Glutamatergic neuron (in vitro differentiated cells): Measurements from ENCODE around the gene CRYBG3. TPM values are rescaled to one million over a fixed set of nuclear protein-coding genes. Genes with fewer than 3 reads are reported as not detected.

Experiments used
- DNase-seq: peaks from one replicate; pipeline ENCODE4 v3.0.0; 2022
- H3K27ac Mint-ChIP-seq: one replicate; pipeline ENCODE4 v1.8.0; 2020; ENCODE audit warnings: mild to moderate bottlenecking, mixed read lengths, inconsistent platforms; ENCODE audit not compliant: unreplicated experiment
- H3K27me3 Mint-ChIP-seq: one replicate; pipeline ENCODE4 v1.8.0; 2020; ENCODE audit warnings: mild to moderate bottlenecking, moderate library complexity, mixed read lengths, inconsistent platforms; ENCODE audit not compliant: unreplicated experiment
- H3K36me3 Mint-ChIP-seq: one replicate; pipeline ENCODE4 v1.8.0; 2020; ENCODE audit warnings: mild to moderate bottlenecking, mixed read lengths, inconsistent platforms; ENCODE audit not compliant: unreplicated experiment
- H3K4me1 Mint-ChIP-seq: one replicate; pipeline ENCODE4 v1.8.0; 2020; ENCODE audit warnings: mild to moderate bottlenecking, low read depth, mixed read lengths, inconsistent platforms; ENCODE audit not compliant: unreplicated experiment
- H3K4me3 Mint-ChIP-seq: one replicate; pipeline ENCODE4 v1.8.0; 2020; ENCODE audit warnings: mild to moderate bottlenecking, mixed read lengths, inconsistent platforms; ENCODE audit not compliant: unreplicated experiment
- H3K9me3 Mint-ChIP-seq: one replicate; pipeline ENCODE4 v1.8.0; 2020; ENCODE audit warnings: mild to moderate bottlenecking, moderate library complexity, mixed read lengths, inconsistent platforms; ENCODE audit not compliant: unreplicated experiment
- total RNA-seq: library from RNA; stranded (reverse); fragmentation: NEBNext Ultra II Directional; extraction: Animal tissue kit (Norgen Biotek cat#: 25700); gene quantifications from one replicate; pipeline ENCODE4 v1.2.1, GENCODE V29; 2021; ENCODE audit not compliant: unreplicated experiment
- TF ChIP-seq, protein P1 (sequence below): fragments of 200-600 bp; sonication (generic); IDR thresholded peaks from one replicate; pipeline ENCODE4 v1.5.0; 2021; ENCODE audit not compliant: partially characterized antibody, unreplicated experiment

Gene CRYBG3
- total RNA-seq, 1 donor from 2014 or later: 89.5 TPM

DNA sequence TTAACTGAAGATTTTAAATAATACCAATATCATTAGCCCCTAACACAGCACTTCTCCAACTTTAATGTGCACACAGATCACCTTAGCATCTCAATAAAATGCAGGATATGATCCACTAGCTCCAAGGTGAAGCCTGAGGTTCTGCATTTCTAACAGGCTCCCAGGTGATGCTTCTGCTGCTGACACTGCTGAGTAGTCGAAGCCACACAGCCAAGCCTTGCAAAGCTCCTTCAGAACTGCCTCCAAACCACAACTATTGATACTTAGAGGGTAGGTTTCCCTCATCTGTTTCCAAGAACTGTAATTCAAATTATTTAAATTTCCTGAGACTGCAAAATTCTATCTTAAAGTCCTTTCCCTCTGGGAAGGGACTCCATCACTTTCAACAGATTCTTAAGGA, 146.6 kb downstream of the CRYBG3 start:
- no peak overlapping the region for H3K27ac Mint-ChIP-seq
- no peaks in the 10 kb centered on the region for H3K36me3 Mint-ChIP-seq
- no peak for DNase-seq
- no peak overlapping the region for H3K4me3 Mint-ChIP-seq
- TF ChIP-seq, protein P1, sequence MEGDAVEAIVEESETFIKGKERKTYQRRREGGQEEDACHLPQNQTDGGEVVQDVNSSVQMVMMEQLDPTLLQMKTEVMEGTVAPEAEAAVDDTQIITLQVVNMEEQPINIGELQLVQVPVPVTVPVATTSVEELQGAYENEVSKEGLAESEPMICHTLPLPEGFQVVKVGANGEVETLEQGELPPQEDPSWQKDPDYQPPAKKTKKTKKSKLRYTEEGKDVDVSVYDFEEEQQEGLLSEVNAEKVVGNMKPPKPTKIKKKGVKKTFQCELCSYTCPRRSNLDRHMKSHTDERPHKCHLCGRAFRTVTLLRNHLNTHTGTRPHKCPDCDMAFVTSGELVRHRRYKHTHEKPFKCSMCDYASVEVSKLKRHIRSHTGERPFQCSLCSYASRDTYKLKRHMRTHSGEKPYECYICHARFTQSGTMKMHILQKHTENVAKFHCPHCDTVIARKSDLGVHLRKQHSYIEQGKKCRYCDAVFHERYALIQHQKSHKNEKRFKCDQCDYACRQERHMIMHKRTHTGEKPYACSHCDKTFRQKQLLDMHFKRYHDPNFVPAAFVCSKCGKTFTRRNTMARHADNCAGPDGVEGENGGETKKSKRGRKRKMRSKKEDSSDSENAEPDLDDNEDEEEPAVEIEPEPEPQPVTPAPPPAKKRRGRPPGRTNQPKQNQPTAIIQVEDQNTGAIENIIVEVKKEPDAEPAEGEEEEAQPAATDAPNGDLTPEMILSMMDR: no peak
- peaks cover 6% of the 10 kb centered on the region for H3K9me3 Mint-ChIP-seq
- H3K4me1 Mint-ChIP-seq: peaks cover 28% of the 10 kb centered on the region
- H3K27me3 Mint-ChIP-seq: peaks cover 4% of the 10 kb centered on the region

DNA sequence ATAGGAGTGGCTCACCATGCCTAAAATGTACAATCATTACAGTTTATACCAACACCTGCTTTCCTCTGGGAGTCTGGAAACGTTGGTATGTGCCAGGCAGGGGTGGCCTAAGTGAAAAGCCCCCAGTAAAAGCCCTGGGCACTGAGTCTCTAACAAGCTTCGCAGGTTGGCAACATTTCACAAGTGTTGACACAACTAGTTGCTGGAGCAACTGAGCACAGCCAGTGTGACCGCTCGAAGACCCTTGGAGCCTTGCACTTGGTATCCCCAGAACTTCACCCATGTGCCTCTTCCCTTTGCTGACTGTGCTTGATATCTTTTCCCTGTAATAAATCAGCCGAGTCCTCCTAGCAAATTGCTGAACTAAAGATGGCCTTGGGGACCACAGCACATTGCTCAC, 147.7 kb downstream of the CRYBG3 start:
- Mint-ChIP-seq H3K4me1 (peaks cover 28% of the 10 kb centered on the region), H3K4me3 (no peak overlapping the region), H3K27me3 (peaks cover 4% of the 10 kb centered on the region), H3K9me3 (peaks cover 6% of the 10 kb centered on the region), H3K36me3 (no peaks in the 10 kb centered on the region), H3K27ac (no peak overlapping the region)
- DNase-seq: no peak
- TF ChIP-seq, protein P1: no peak

DNA sequence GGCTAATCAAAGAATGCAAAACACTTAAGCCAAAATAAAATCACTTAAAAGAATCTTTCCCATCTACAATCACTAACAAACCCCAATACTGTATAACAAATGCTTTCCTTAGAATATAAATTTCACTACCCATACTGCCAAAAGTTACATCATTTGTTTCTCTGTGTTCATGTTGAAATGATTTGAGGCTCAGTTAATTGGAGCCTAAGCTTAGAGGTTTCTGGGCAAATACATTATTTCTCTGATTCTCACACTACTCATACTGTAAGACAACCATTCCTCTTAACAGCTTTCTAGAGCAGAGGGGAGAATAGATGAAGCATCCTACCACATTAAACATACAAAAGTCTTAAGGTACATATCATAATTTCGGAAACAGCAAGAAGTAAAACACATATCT, 148.3 kb downstream of the CRYBG3 start:
- TF ChIP-seq, protein P1: no peak
- peaks cover 28% of the 10 kb centered on the region for H3K4me1 Mint-ChIP-seq
- no peak overlapping the region for H3K27ac Mint-ChIP-seq
- H3K9me3 Mint-ChIP-seq: peaks cover 6% of the 10 kb centered on the region
- no peaks in the 10 kb centered on the region for H3K36me3 Mint-ChIP-seq
- peaks cover 4% of the 10 kb centered on the region for H3K27me3 Mint-ChIP-seq
- peak overlapping the region; percentile 87 for H3K4me3 Mint-ChIP-seq
- no peak for DNase-seq

DNA sequence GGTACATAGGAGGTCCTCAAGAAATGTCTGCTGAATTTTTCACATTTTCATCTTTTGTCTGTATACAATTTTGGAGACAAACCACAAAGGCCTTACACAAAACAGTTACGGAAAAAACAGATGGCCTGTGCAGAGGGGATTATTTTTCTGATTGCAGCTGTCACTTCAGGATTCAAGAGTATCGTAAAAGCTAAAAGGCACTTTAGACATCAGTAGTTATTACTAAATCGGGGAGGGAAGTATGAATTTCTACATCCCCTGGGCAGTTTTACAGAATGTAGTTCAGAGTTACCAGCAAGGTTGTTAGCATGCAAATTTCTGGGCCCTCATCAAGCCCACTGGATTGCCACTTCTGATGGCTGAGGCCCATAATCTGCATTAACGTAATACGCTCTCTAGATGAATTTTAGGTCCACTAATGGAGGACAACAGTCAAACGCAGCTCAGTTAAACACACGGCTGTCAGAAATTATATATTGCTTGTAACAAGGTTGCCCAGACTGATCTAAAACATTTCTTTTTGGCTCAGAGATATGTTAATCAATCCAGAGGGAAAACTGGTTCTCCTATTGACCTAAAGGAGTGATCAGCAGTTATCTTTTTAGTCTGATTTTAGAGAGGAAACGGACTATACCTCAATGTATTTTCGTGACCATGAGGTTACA, 149.3 kb downstream of the CRYBG3 start:
- Mint-ChIP-seq H3K36me3 (no peaks in the 10 kb centered on the region), H3K27me3 (peaks cover 4% of the 10 kb centered on the region), H3K27ac (peak overlapping the region; percentile 74)

More for the DNA sequence above, 149.3 kb downstream of the CRYBG3 start:
- TF ChIP-seq, protein P1: no peak
- Mint-ChIP-seq H3K9me3 (peaks cover 6% of the 10 kb centered on the region), H3K4me1 (peaks cover 28% of the 10 kb centered on the region), H3K4me3 (peak overlapping the region; percentile 87)
- no peak for DNase-seq
